Muscle layer of colon (tissue), 2 donors: ENCODE results near the gene CTCF.

Experiments used
- H3K27ac ChIP-seq: one replicate; pipeline ENCODE4 v1.7.0; 2013; ENCODE audit warnings: low read depth, mild to moderate bottlenecking, low read length, moderate library complexity
- H3K27me3 ChIP-seq, 2 donors: one replicate each; pipeline ENCODE4 v1.7.0; 2013; ENCODE audit warnings: low read length in 2 of 2, mild to moderate bottlenecking in 2 of 2; ENCODE audit not compliant: insufficient read depth in 2 of 2, control insufficient read depth in 1 of 2
- H3K36me3 ChIP-seq: one replicate; pipeline ENCODE4 v1.7.0; 2013; ENCODE audit warnings: mild to moderate bottlenecking, low read length; ENCODE audit not compliant: insufficient read depth
- H3K4me1 ChIP-seq: one replicate; pipeline ENCODE4 v1.7.0; 2013; ENCODE audit warnings: mild to moderate bottlenecking, low read length; ENCODE audit not compliant: insufficient read depth
- H3K4me3 ChIP-seq, 2 donors: one replicate each; pipeline ENCODE4 v1.7.0; 2013; ENCODE audit warnings: low read length in 2 of 2, low read depth in 1 of 2, mild to moderate bottlenecking in 1 of 2, moderate library complexity in 1 of 2
- H3K9ac ChIP-seq: one replicate; pipeline ENCODE4 v1.7.0; 2013; ENCODE audit warnings: low read length
- H3K9me3 ChIP-seq: one replicate; pipeline ENCODE4 v1.7.0; 2013; ENCODE audit warnings: mild to moderate bottlenecking, low read length
- donor health status: abdominal sarcoma.
- donor health status: Adenocarcinoma of cecum.

Gene CTCF

GRCh38 chr16:67628216-67628615 lies 65.9 kb downstream of the CTCF start:
- no peaks in the 10 kb centered on the region for H3K9me3 ChIP-seq
- H3K27me3 ChIP-seq: no peaks in the 10 kb centered on the region

GRCh38 chr16:67632415-67633172 lies 70.3 kb downstream of the CTCF start:
- no peaks in the 10 kb centered on the region for H3K27me3 ChIP-seq
- no peak overlapping the region for H3K4me3 ChIP-seq
- no peak overlapping the region for H3K9ac ChIP-seq
- H3K9me3 ChIP-seq: no peaks in the 10 kb centered on the region
- H3K4me1 ChIP-seq: no peaks in the 10 kb centered on the region
- H3K27ac ChIP-seq: no peak overlapping the region
- peaks cover 54% of the 10 kb centered on the region for H3K36me3 ChIP-seq

More at GRCh38 chr16:67628216-67628615, 65.9 kb downstream of the CTCF start:
- no peak overlapping the region for H3K9ac ChIP-seq
- H3K27ac ChIP-seq: no peak overlapping the region
- no peaks in the 10 kb centered on the region for H3K4me1 ChIP-seq
- no peak overlapping the region for H3K4me3 ChIP-seq
- H3K36me3 ChIP-seq: peaks cover 62% of the 10 kb centered on the region

- H3K4me1 ChIP-seq: peaks cover 3% of the 10 kb centered on the region
- peaks cover 36% of the 10 kb centered on the region for H3K36me3 ChIP-seq
- no peak overlapping the region for H3K27ac ChIP-seq
- no peaks in the 10 kb centered on the region for H3K27me3 ChIP-seq
- no peak overlapping the region for H3K9ac ChIP-seq
- H3K9me3 ChIP-seq: no peaks in the 10 kb centered on the region
- H3K4me3 ChIP-seq: no peak overlapping the region
These were observed 74.4 kb downstream of the CTCF start for GRCh38 chr16:67636713-67637112.

GRCh38 chr16:67637625-67638024 lies 75.3 kb downstream of the CTCF start:
- Histone ChIP-seq H3K9ac (no peak overlapping the region), H3K27ac (no peak overlapping the region), H3K9me3 (no peaks in the 10 kb centered on the region), H3K27me3 (no peaks in the 10 kb centered on the region), H3K4me1 (peaks cover 10% of the 10 kb centered on the region), H3K4me3 (no peak overlapping the region), H3K36me3 (peaks cover 27% of the 10 kb centered on the region)

GRCh38 chr16:67641779-67642708 lies 79.7 kb downstream of the CTCF start:
- Histone ChIP-seq H3K9ac (no peak overlapping the region), H3K4me1 (peaks cover 10% of the 10 kb centered on the region), H3K4me3 (no peak overlapping the region), H3K27me3 (peaks cover 0 to 26% of the 10 kb centered on the region in 2 donors), H3K27ac (no peak overlapping the region), H3K9me3 (no peaks in the 10 kb centered on the region), H3K36me3 (peaks cover 13% of the 10 kb centered on the region)

- Histone ChIP-seq H3K4me3 (no peak overlapping the region), H3K36me3 (no peaks in the 10 kb centered on the region), H3K9ac (no peak overlapping the region), H3K4me1 (peaks cover 10% of the 10 kb centered on the region), H3K9me3 (no peaks in the 10 kb centered on the region), H3K27me3 (peaks cover 4 to 43% of the 10 kb centered on the region in 2 donors), H3K27ac (no peak overlapping the region)
These were observed 81.7 kb downstream of the CTCF start for GRCh38 chr16:67644038-67644437.

GRCh38 chr16:67645397-67646121 lies 83.2 kb downstream of the CTCF start:
- no peaks in the 10 kb centered on the region for H3K9me3 ChIP-seq
- H3K36me3 ChIP-seq: no peaks in the 10 kb centered on the region
- H3K9ac ChIP-seq: no peak overlapping the region
- no peak overlapping the region for H3K4me3 ChIP-seq
- peaks cover 10% of the 10 kb centered on the region for H3K4me1 ChIP-seq
- peaks cover 8 to 58% of the 10 kb centered on the region in 2 donors for H3K27me3 ChIP-seq
- no peak overlapping the region for H3K27ac ChIP-seq

- Histone ChIP-seq H3K27ac (no peak overlapping the region), H3K9me3 (no peaks in the 10 kb centered on the region), H3K36me3 (no peaks in the 10 kb centered on the region), H3K4me3 (no peak overlapping the region), H3K9ac (no peak overlapping the region), H3K27me3 (peaks cover 15 to 74% of the 10 kb centered on the region in 2 donors), H3K4me1 (peaks cover 2% of the 10 kb centered on the region)
These were observed 84.9 kb downstream of the CTCF start for GRCh38 chr16:67647111-67647651.

GRCh38 chr16:67647681-67648080 lies 85.4 kb downstream of the CTCF start:
- H3K9me3 ChIP-seq: no peaks in the 10 kb centered on the region
- H3K4me1 ChIP-seq: no peaks in the 10 kb centered on the region
- H3K36me3 ChIP-seq: no peaks in the 10 kb centered on the region
- no peak overlapping the region for H3K9ac ChIP-seq
- no peak overlapping the region for H3K27ac ChIP-seq
- H3K4me3 ChIP-seq: no peak overlapping the region
- peaks cover 18 to 78% of the 10 kb centered on the region in 2 donors for H3K27me3 ChIP-seq

- Histone ChIP-seq H3K9me3 (no peaks in the 10 kb centered on the region), H3K9ac (no peak overlapping the region), H3K36me3 (no peaks in the 10 kb centered on the region), H3K27ac (no peak overlapping the region), H3K4me3 (no peak overlapping the region), H3K27me3 (peaks cover 18 to 81% of the 10 kb centered on the region in 2 donors), H3K4me1 (no peaks in the 10 kb centered on the region)
These were observed 85.9 kb downstream of the CTCF start for GRCh38 chr16:67648088-67648763.
